GM18907 (cell line): ENCODE data around the gene CFAP97.

Source experiments
- ATAC-seq: cut with Tn5 transposase; IDR thresholded peaks from one replicate; pipeline ENCODE4 v1.9.1; 2021; ENCODE audit warnings: mild to moderate bottlenecking, moderate library complexity; ENCODE audit not compliant: unreplicated experiment

CFAP97 gene

DNA sequence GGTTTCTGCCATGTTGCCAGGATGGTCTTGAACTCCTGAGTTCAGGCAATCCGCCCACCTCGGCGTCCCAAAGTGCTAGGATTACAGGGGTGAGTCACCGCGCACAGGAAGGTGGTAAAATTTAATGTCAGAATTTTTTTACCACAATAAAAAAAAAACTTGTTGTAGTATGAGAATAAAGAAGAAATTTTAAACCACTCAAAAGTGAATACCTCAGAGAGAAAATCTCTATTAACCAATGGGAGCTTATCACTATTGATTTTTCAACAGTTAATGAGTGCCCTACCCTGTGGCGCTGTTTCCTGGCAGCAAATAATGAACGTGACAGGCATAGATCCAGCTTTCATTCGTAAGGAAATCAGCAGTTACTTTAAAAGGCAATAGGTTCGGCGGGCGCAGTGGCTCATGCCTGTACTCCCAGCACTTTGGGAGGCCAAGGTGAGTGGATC, 93.4 kb downstream of the CFAP97 start:
- no peak for ATAC-seq

DNA sequence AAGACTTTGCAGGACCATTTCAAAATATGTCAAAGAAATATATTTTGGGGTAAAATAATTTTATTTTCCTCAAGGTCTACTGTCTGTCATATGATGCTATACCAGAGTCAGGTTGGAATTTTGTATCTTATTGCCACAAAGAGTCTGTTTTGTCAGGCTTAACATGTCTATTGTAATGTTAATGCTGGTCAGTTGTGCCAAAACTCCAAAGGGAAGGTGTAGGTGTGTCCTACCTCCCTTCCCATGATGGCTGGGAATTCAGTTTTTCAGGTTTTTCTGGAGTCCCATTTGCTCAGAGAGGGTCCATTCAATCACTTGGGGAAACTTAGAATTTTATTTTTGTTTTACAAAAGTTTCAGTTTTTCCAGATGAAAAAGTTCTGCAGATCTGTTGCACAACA, 94.1 kb downstream of the CFAP97 start:
- no peak for ATAC-seq
